Adrenal gland (tissue), 12 donors: ENCODE results near the gene DCTN2. TPM values are rescaled to one million over a fixed set of nuclear protein-coding genes. Genes with fewer than 3 reads are reported as not detected.

ENCODE experiments used
- DNase-seq, 7 donors: peaks; one replicate each; pipeline ENCODE4 v3.0.0-alpha.2; 2019 to 2020
- H3K27ac ChIP-seq, 5 donors: fragments of 200-600 bp; sonication (generic) in 4 of 5; 1 replicate in 3 of 5; 2 replicates in 2 of 5; pipeline versions ENCODE4 v1.5.1 to v1.8.0; 2016 to 2020; ENCODE audit warnings: mild to moderate bottlenecking in 1 of 5
- H3K27me3 ChIP-seq: fragments of 200-600 bp; 2 replicates; pipeline ENCODE4 v1.8.0; 2021
- H3K36me3 ChIP-seq, 2 donors: fragments of 200-600 bp; replicated peaks in 1 of 2; 1 replicate in 1 of 2; 2 replicates in 1 of 2; pipeline versions ENCODE4 v1.5.1 to v1.8.0; 2018 to 2022
- H3K4me1 ChIP-seq, 2 donors: fragments of 200-600 bp; replicated peaks in 1 of 2; 1 replicate in 1 of 2; 2 replicates in 1 of 2; pipeline versions ENCODE4 v1.5.1 to v1.8.0; 2018 to 2021
- H3K4me3 ChIP-seq, 4 donors: fragments of 200-600 bp; sonication (generic) in 3 of 4; one replicate each; pipeline ENCODE4 v1.5.1; 2016 to 2018
- H3K9me3 ChIP-seq, 3 donors: fragments of 200-600 bp; sonication (generic) in 1 of 3; replicated peaks in 1 of 3; 1 replicate in 2 of 3; 2 replicates in 1 of 3; pipeline versions ENCODE4 v1.5.1 to v1.8.0; 2016 to 2021
- CTCF ChIP-seq, 6 experiments: fragments of 450-650 bp in 4 of 6; fragments of 200-600 bp in 2 of 6; sonication (generic) in 1 of 6; IDR thresholded peaks; 1 replicate in 5 of 6; 2 replicates in 1 of 6; pipeline versions ENCODE4 v1.5.1 to v1.8.0; 2016 to 2021; ENCODE audit warnings: antibody characterized with exemption in 6 of 6, mild to moderate bottlenecking in 2 of 6, moderate library complexity in 1 of 6
- POLR2A ChIP-seq, 2 donors: fragments of 450-650 bp; IDR thresholded peaks; one replicate each; pipeline ENCODE4 v1.6.1; 2017; ENCODE audit warnings: antibody characterized with exemption in 2 of 2, mild to moderate bottlenecking in 2 of 2, moderate library complexity in 1 of 2
- WGBS, 4 donors: extraction: QIAGEN DNeasy Blood & Tissue Kit in 2 of 4; methylation state at CpG; one replicate each; pipeline versions ENCODE4 v1.1.5 to v1.1.7; 2013 to 2017; 5-methylcytosine and 5-hydroxymethylcytosine counted together
- intact Hi-C, 2 donors: fragments of 100-400 bp; cut with DNase I; formaldehyde crosslinking; loops; one replicate each; pipeline versions ENCODE4 v1.14.1 to v1.15.0; 2022 to 2023
- polyA plus RNA-seq, 3 donors: library from polyadenylated mRNA; stranded (reverse); fragments of 200-250 nt in 2 of 3; fragments of 350-450 nt in 1 of 3; fragmentation: Illumina TruSeq in 1 of 3; extraction: RNeasy Lipid Tissue Mini Kit (QIAGEN cat#74804) in 1 of 3; gene quantifications; one replicate each; pipeline ENCODE4 v1.2.3, GENCODE V29; 2013 to 2014
- total RNA-seq, 9 donors: library from RNA; depleted of rRNA in 4 of 9; stranded (reverse); fragments of >200 nt in 4 of 9; fragments of 120-200 nt in 1 of 9; fragmentation: NEBNext Ultra II Directional in 1 of 9; extraction: Animal tissue kit (Norgen Biotek cat#: 25700) in 1 of 9; gene quantifications; one replicate each; pipeline versions ENCODE4 v1.1.0 to v1.2.4, GENCODE V29; 2013 to 2023
- donor health status: healthy with polysubstance abuse.
- donor health status: Bipolar disorder and iron deficiency.
- donor health status: DM: yes; HTN: yes; CAD: no.
- donor health status: DM: no; HTN: no; CAD: no.
- donor health status: DM: no; HTN: no; CAD: no.
- donor health status: DM: yes; HTN: yes; CAD: no.

Gene DCTN2
- total and polyA plus RNA-seq, 12 donors: 81.2 to 238 (median 135) TPM

DNA sequence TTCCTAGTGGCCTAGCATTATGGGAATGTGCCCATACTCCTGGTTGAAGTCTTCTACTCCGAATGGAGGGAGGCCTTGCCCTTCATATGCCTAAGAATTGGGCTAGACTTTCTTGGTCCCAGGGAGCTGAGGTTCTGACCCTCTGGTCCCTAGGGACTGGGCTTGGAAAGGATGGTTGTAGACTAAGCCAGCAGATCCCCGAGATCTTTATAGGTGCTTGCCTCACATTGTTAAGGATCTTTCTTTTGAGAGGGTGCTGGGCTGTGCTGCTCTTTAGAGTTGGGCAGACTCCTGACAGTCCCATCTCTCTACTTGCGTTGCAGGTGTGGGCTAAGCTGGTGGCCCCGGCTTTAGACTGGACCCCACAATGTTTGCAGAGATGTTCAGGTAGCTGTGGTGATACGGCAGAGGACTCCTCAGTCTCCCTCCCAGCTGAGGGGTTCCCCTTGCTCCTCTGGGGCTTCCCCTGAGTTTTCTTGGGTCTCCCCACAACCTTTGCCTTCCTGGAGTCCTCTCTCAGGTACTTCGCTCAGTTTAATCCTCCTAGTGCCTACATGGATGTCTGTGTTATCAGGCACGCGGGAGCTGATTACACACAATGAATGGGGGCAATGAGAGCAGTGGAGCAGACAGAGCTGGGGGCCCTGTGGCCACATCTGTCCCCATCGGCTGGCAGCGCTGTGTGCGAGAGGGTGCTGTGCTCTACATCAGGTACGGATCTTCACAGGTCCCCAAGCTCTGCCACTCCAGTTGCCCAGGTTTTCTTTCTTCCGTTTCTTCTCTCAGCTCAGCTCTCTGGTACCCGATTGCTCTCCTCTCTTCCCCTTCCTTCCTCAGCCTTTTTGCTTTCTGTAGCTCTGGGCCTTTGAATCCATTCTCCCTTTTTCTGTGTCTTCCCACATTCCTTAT is 23.0 kb downstream of the DCTN2 start:
- intact Hi-C loops: no loop called here
- Histone ChIP-seq H3K4me3 (peak overlapping the region in 3 of 4 donors; percentile 11 to 91 (median 90)), H3K4me1 (peaks cover 33 to 37% of the 10 kb centered on the region in 2 donors), H3K27ac (peak overlapping the region; percentile 90 to 100 (median 97)), H3K27me3 (no peaks in the 10 kb centered on the region), H3K36me3 (peaks cover 0 to 46% of the 10 kb centered on the region in 2 donors), H3K9me3 (no peaks in the 10 kb centered on the region)
- no peak for DNase-seq
- TF ChIP-seq CTCF (IDR thresholded peaks at IDR 0.05): no peak
- TF ChIP-seq POLR2A (IDR thresholded peaks at IDR 0.05): no peak
- 63 to 79% (median 64%) methylated on average over 10 to 14 of the region's 14 CpGs for WGBS, 4 donors

DNA sequence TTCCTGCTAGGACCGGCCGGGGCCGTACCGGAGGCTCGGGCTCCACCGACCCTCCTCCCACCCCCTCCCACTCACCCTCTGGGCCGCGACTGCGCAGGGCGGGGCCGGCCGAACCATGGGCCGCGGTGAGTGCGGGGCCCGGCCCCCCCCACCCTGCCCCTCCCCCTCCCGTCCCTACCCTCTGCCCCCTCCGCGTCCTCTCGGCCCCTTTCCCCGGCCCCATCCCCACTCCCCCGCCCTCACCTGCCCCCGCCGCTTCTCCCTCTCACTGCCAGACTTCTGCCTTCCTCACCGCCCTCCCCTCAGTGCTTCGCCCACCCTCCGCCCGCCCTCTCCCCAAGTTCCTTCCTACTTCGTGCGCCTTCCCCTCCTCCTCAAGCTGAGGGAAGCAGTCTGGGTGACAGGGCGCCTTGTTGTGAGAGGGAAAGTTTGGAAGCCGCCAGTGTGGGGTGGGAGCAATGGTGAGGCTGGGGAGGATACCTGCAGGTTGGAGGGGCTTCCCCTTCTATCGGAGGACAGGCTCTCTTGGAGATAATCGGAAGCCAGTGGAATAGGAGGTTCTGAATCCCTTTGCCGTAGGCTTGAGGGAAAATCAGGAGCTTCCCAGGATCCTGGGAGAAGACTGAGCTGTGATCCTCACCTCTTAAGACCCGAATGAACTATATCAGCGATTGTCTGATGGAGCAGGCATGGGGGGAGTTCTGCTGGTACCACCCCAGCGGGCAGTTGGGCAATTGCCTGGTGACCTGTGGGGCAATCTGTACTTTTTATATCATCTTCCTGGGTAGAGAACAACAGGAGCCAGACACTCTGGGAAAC is 23.9 kb downstream of the DCTN2 start:
- Histone ChIP-seq H3K27me3 (no peaks in the 10 kb centered on the region), H3K9me3 (no peaks in the 10 kb centered on the region), H3K4me1 (peaks cover 42 to 45% of the 10 kb centered on the region in 2 donors), H3K36me3 (peaks cover 0 to 37% of the 10 kb centered on the region in 2 donors), H3K27ac (peak overlapping the region; percentile 90 to 100 (median 97)), H3K4me3 (peak overlapping the region; percentile 11 to 91 (median 68))
- intact Hi-C loops: no loop called here
- peak; percentile 65 to 81 (median 72) for DNase-seq
- WGBS, 4 donors: 0 to 1% (median 0%) methylated on average over 5 to 38 of the region's 38 CpGs
- TF ChIP-seq CTCF (IDR thresholded peaks at IDR 0.05) (peak in 1 of 6 experiments; percentile 14), POLR2A (IDR thresholded peaks at IDR 0.05) (peak in 1 of 2 donors; percentile 42)

DNA sequence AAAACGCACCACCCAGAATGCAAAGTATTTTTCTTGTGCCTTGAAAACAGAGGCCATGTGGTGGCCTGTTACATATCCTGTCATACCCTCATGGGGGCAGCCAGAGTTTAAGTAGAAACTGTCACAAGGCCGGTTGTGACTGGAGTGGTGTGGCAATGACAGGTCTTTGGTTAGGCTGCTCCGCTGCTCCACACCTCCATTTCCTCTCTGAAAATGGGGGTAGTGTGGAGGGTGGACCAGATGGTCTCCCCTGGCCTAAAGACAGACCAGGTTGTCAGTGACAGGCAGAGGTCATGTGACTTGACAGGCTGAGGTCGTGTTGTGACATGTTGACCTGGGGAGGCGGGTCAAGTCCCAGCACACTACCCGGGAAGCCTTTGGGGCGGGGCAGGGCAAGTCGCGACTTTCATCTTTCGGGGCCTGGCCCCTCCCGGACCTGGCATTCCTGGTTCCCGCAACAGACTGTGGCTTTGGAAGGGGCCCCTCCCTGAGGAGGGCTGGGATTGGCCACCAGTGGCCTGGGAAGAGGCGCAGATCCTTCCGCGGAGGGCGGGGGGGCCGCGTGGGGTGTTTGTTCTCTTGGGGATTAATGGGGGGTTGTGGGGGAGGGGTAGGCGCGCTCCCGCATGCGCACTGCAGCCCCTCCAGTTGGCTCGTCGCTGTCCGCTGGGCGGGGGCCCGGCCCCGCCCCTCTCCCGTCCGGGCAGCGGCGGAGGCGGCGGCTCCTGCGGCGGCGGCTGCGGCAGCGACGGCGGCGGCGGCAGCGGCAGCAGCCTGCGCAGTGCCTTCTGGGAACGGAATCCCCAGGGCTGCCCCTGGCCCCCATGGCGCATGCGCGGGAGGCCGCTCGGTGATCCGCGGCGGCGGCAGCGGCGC is 24.7 kb downstream of the DCTN2 start, which contains the start of gene MBD6:
Gene MBD6, plus strand, starts transcription at position 814 of the 876 bp plus-strand sequence. CDS start 1,480 bp downstream, outside the sequence.
- WGBS, 4 donors: 0 to 3% (median 1%) methylated on average over 2 to 48 of the region's 57 CpGs
- DNase-seq: peak; percentile 95 to 98 (median 96)
- Histone ChIP-seq H3K36me3 (peaks cover 0 to 36% of the 10 kb centered on the region in 2 donors), H3K9me3 (no peaks in the 10 kb centered on the region), H3K4me1 (peaks cover 49 to 54% of the 10 kb centered on the region in 2 donors), H3K27ac (peak within 1 kb of the TSS; percentile 94 to 100 (median 97)), H3K27me3 (no peaks in the 10 kb centered on the region), H3K4me3 (peak within 1 kb of the TSS; percentile 11 to 91 (median 68))
- TF ChIP-seq CTCF (IDR thresholded peaks at IDR 0.05) (no peak), POLR2A (IDR thresholded peaks at IDR 0.05) (peak; percentile 33 to 51)
- intact Hi-C loops: no loop called here
